Prostate gland (tissue), 2 donors: ENCODE results near the gene DCUN1D1. TPM values are rescaled to one million over a fixed set of nuclear protein-coding genes. Genes with fewer than 3 reads are reported as not detected.

Experiments used
- DNase-seq: peaks from one replicate; pipeline ENCODE4 v3.0.0-alpha.2; 2019; ENCODE audit warnings: low spot score
- H3K27ac ChIP-seq, 2 donors: fragments of 200-600 bp; sonication (generic); 2 replicates each; pipeline ENCODE4 v1.5.1; 2017 to 2019
- H3K27me3 ChIP-seq: fragments of 200-600 bp; sonication (generic); replicated peaks from 2 replicates; pipeline ENCODE4 v1.5.1; 2019; ENCODE audit not compliant: insufficient read depth
- H3K36me3 ChIP-seq, 2 donors: fragments of 200-600 bp; sonication (generic); 1 replicate in 1 of 2; 2 replicates in 1 of 2; pipeline versions ENCODE4 v1.5.1 to v1.8.1; 2017 to 2019
- H3K4me1 ChIP-seq: fragments of 200-600 bp; sonication (generic); replicated peaks from 2 replicates; pipeline ENCODE4 v1.5.1; 2019
- H3K4me3 ChIP-seq, 2 donors: fragments of 200-600 bp; sonication (generic); 2 replicates each; pipeline ENCODE4 v1.5.1; 2017 to 2019
- H3K9me3 ChIP-seq: fragments of 200-600 bp; sonication (generic); 2 replicates; pipeline ENCODE4 v1.5.1; 2017
- POLR2A ChIP-seq: fragments of 450-650 bp; IDR thresholded peaks from one replicate; pipeline ENCODE4 v1.6.1; 2016; ENCODE audit warnings: antibody characterized with exemption, mild to moderate bottlenecking
- POLR2AphosphoS5 ChIP-seq: sonication (generic); formaldehyde crosslinking; IDR thresholded peaks from one replicate; pipeline ENCODE4 v1.6.1; 2017; ENCODE audit warnings: antibody characterized with exemption
- WGBS: methylation state at CpG from one replicate; pipeline ENCODE4 v1.1.5; 2018; 5-methylcytosine and 5-hydroxymethylcytosine counted together
- intact Hi-C: fragments of 100-400 bp; cut with DNase I; formaldehyde crosslinking; loops from one replicate; pipeline ENCODE4 v1.14.2; 2022
- total RNA-seq, 2 donors: library from RNA; depleted of rRNA; stranded (reverse); fragments of >200 nt; gene quantifications; one replicate each; pipeline ENCODE4 v1.1.0, GENCODE V29; 2016
- TF ChIP-seq, protein P1 (sequence below), 4 experiments: fragments of 200-600 bp in 2 of 4; fragments of 450-650 bp in 2 of 4; sonication (generic) in 2 of 4; IDR thresholded peaks; 1 replicate in 3 of 4; 2 replicates in 1 of 4; pipeline ENCODE4 v1.5.1; 2016 to 2019; ENCODE audit warnings: antibody characterized with exemption in 4 of 4, mild to moderate bottlenecking in 2 of 4, moderate library complexity in 2 of 4

DCUN1D1 gene
- total RNA-seq, 2 donors from 2014 or later = 25.5 to 25.6 TPM

DNA sequence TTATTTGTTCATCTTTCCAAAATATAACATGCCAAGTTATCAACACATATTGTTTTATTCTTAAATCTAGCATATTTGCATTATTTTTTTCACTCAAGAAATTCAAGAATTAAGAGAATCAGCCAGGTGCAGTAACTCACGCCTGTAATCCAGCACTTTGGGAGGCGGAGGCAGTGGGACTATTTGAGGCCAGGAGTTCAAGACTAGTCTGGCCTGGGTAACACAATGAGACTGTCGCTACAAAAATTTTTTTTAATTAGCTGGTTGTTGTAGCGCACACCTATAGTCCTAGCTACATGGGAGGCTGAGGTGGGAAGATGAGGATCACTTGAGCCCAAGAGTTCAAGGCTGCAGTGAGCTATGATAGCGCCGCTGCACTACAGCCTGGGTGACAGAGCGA, 10.5 kb downstream of the DCUN1D1 start:
- TF ChIP-seq POLR2A = no peak
- TF ChIP-seq, protein P1, sequence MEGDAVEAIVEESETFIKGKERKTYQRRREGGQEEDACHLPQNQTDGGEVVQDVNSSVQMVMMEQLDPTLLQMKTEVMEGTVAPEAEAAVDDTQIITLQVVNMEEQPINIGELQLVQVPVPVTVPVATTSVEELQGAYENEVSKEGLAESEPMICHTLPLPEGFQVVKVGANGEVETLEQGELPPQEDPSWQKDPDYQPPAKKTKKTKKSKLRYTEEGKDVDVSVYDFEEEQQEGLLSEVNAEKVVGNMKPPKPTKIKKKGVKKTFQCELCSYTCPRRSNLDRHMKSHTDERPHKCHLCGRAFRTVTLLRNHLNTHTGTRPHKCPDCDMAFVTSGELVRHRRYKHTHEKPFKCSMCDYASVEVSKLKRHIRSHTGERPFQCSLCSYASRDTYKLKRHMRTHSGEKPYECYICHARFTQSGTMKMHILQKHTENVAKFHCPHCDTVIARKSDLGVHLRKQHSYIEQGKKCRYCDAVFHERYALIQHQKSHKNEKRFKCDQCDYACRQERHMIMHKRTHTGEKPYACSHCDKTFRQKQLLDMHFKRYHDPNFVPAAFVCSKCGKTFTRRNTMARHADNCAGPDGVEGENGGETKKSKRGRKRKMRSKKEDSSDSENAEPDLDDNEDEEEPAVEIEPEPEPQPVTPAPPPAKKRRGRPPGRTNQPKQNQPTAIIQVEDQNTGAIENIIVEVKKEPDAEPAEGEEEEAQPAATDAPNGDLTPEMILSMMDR (IDR thresholded peaks at IDR 0.05) = no peak
- no peak for TF ChIP-seq POLR2AphosphoS5
- no peak for DNase-seq
- Histone ChIP-seq H3K9me3 (no peaks in the 10 kb centered on the region), H3K27ac (no peak overlapping the region), H3K36me3 (no peaks in the 10 kb centered on the region), H3K27me3 (no peaks in the 10 kb centered on the region), H3K4me1 (no peaks in the 10 kb centered on the region), H3K4me3 (no peak overlapping the region)
- intact Hi-C loops = no loop called here
- WGBS = 97% methylated on average over 7 of the region's 7 CpGs

DNA sequence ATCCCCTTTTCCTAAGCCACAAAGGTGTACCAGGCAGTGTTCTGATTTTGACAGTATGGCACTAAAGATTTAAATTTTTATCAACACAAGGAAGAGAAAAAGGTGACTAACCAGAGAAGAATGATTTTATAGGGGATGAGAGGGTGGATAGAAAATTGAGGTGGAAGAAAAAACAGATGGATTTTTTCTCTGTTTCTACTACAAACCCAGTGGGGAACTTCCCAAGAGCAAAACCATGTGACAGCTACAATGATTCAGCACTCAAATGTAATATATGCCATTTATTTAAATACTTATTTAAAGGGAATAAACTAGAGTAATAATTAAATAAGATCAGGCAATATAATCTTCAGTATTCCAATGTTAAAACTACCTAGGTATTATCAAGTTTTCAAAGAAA, 11.1 kb downstream of the DCUN1D1 start:
- Histone ChIP-seq H3K9me3 (no peaks in the 10 kb centered on the region), H3K36me3 (no peaks in the 10 kb centered on the region), H3K27me3 (no peaks in the 10 kb centered on the region), H3K27ac (no peak overlapping the region), H3K4me3 (no peak overlapping the region), H3K4me1 (no peaks in the 10 kb centered on the region)
- intact Hi-C loops = no loop called here
- no peak for DNase-seq
- TF ChIP-seq POLR2A (no peak), POLR2AphosphoS5 (no peak)
- TF ChIP-seq, protein P1 (IDR thresholded peaks at IDR 0.05) = no peak

DNA sequence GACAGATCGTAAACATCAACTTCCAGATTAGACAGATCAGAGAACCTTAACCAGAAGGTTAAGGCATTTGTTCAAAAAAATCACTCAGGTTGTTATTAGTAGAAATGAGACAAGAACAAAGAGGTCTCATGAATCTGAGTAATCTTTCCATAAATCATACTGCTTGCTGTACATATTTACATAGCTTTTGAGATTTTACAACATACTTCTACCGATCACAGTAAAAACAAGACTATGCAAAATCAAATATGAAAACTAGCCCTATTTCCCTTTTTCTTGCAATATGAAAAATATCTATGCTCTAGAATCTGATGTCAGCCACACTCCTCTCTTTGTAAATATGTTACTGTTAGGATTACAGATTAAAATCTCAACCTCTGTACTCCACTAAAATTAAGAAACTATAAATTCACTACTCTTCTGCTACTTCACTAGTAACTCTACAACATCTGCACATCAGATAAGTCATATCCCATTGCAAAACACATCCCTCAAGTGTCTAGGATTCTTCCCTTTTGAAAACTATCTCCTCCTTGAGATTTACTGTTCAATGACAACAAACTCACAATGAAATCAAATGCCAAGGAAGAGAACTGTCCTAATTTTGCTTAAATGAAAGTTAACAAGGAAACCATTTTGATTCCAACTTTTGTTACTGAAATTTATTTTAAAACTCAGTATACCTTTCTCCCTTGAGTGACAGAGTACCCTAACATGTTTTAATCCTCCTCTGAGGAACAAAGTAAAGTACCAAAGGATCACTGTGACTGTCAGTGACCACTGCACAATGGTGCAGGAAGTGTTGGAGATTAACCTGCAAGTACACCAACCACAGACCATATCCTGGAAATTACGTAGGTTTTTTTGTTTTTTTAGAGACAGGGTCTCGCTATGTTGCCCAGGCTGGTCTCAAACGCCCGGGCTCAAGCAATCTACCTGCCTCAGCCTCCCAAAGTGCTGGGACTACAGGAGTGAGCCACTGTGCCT, 12.8 kb downstream of the DCUN1D1 start:
- no peaks in the 10 kb centered on the region for H3K9me3 ChIP-seq
- WGBS = 70% methylated on average over 6 of the region's 6 CpGs
- H3K27ac ChIP-seq = no peak overlapping the region
- H3K27me3 ChIP-seq = no peaks in the 10 kb centered on the region
- no peak for DNase-seq
- no peak overlapping the region for H3K4me3 ChIP-seq
- no peaks in the 10 kb centered on the region for H3K36me3 ChIP-seq
- H3K4me1 ChIP-seq = no peaks in the 10 kb centered on the region
- TF ChIP-seq, protein P1 (IDR thresholded peaks at IDR 0.05) = no peak
- TF ChIP-seq POLR2AphosphoS5 (no peak), POLR2A (no peak)
- intact Hi-C loops = no loop called here

DNA sequence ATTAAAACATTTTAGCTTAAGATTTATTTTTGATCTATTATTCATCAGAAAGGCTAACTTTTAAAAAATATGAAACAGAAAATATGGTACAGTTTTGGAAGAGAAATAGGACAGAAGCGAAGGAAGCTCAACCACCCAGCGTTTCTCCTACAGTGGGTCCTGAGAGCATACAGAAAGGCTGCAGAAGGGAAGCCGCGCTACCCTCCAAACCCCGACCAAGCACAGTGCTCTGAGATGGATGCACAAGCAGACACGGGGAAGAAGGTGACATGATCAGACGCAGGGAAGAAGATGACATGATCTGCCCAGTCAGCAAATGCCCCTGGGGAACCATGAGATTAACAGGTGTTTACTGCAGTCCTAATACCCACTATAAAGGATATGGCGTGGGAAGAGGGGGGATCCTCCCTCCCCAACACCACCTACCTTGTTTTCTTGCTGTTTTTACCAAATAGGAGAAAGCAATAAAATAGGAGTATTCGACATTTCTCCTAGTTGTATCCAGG, 14.4 kb downstream of the DCUN1D1 start:
- DNase-seq = no peak
- 87% methylated on average over 9 of the region's 9 CpGs for WGBS

More for the DNA sequence above, 14.4 kb downstream of the DCUN1D1 start:
- Histone ChIP-seq H3K4me1 (no peaks in the 10 kb centered on the region), H3K4me3 (no peak overlapping the region), H3K27ac (no peak overlapping the region), H3K27me3 (no peaks in the 10 kb centered on the region), H3K9me3 (no peaks in the 10 kb centered on the region), H3K36me3 (no peaks in the 10 kb centered on the region)
- intact Hi-C loops = no loop called here
- TF ChIP-seq, protein P1 (IDR thresholded peaks at IDR 0.05) = no peak
- TF ChIP-seq POLR2A (no peak), POLR2AphosphoS5 (no peak)
